HepG2 (cell line): Measurements from ENCODE around the gene GH2. TPM values are rescaled to one million over a fixed set of nuclear protein-coding genes. Genes with fewer than 3 reads are reported as not detected.

Experiments
- HNF4A ChIP-seq: sonication (generic); formaldehyde crosslinking; IDR thresholded peaks from 2 replicates; pipeline ENCODE4 v1.4.0; 2020; ENCODE audit warnings: missing genetic modification reagents
- MAF1 ChIP-seq: sonication (generic); formaldehyde crosslinking; IDR thresholded peaks from 2 replicates; pipeline ENCODE4 v1.5.0; 2020; ENCODE audit warnings: missing genetic modification reagents, borderline replicate concordance
- MXI1 ChIP-seq: IDR thresholded peaks from 3 replicates; pipeline ENCODE4 v1.6.1; 2012; ENCODE audit warnings: low read depth, low read length, inconsistent platforms, borderline replicate concordance
- NFE2 ChIP-seq: sonication (generic); formaldehyde crosslinking; IDR thresholded peaks from 2 replicates; pipeline ENCODE4 v1.4.0; 2020; ENCODE audit warnings: missing genetic modification reagents
- PHF20 ChIP-seq: sonication (generic); formaldehyde crosslinking; IDR thresholded peaks from 2 replicates; pipeline ENCODE4 v1.5.0; 2020; ENCODE audit warnings: mild to moderate bottlenecking, missing genetic modification reagents
- POGZ ChIP-seq: sonication (generic); formaldehyde crosslinking; IDR thresholded peaks from 2 replicates; pipeline ENCODE4 v1.4.0; 2020; ENCODE audit warnings: mild to moderate bottlenecking, missing genetic modification reagents
- POLR2AphosphoS5 ChIP-seq: IDR thresholded peaks from 2 replicates; pipeline ENCODE4 v1.6.1; 2012; ENCODE audit warnings: low read depth, low read length
- SALL2 ChIP-seq: sonication (generic); formaldehyde crosslinking; IDR thresholded peaks from 2 replicates; pipeline ENCODE4 v1.8.1; 2023; ENCODE audit warnings: mild to moderate bottlenecking, missing genetic modification reagents, inconsistent platforms
- SMARCC2 ChIP-seq: fragments of 450-650 bp; IDR thresholded peaks from 2 replicates; pipeline ENCODE4 v1.6.1; 2017; ENCODE audit warnings: antibody characterized with exemption, mild to moderate bottlenecking
- ZNF12 ChIP-seq: sonication (generic); formaldehyde crosslinking; IDR thresholded peaks from 2 replicates; pipeline ENCODE4 v1.5.0; 2020; ENCODE audit warnings: missing genetic modification reagents
- ZNF235 ChIP-seq: sonication (generic); formaldehyde crosslinking; IDR thresholded peaks from 2 replicates; pipeline ENCODE4 v1.8.1; 2023; ENCODE audit warnings: mild to moderate bottlenecking, missing genetic modification reagents, borderline replicate concordance
- ZNF251 ChIP-seq: sonication (generic); formaldehyde crosslinking; IDR thresholded peaks from 2 replicates; pipeline ENCODE4 v1.9.0; 2021; ENCODE audit warnings: mild to moderate bottlenecking, missing genetic modification reagents
- ZNF260 ChIP-seq: sonication (generic); formaldehyde crosslinking; IDR thresholded peaks from 2 replicates; pipeline ENCODE4 v1.4.0; 2020; ENCODE audit warnings: missing genetic modification reagents, low read depth, mild to moderate bottlenecking, borderline replicate concordance
- ZNF335 ChIP-seq: sonication (generic); formaldehyde crosslinking; IDR thresholded peaks from 2 replicates; pipeline ENCODE4 v1.4.0; 2020; ENCODE audit warnings: missing genetic modification reagents
- ZNF546 ChIP-seq: sonication (generic); formaldehyde crosslinking; conservative IDR thresholded peaks from 2 replicates; pipeline ENCODE4 v1.8.1; 2023; ENCODE audit warnings: mild to moderate bottlenecking, missing genetic modification reagents
- ZNF567 ChIP-seq: sonication (generic); formaldehyde crosslinking; IDR thresholded peaks from 2 replicates; pipeline ENCODE4 v1.8.1; 2023; ENCODE audit warnings: mild to moderate bottlenecking, missing genetic modification reagents, borderline replicate concordance
- ZNF7 ChIP-seq: IDR thresholded peaks from 2 replicates; pipeline ENCODE4 v1.6.1; 2016; ENCODE audit warnings: missing biosample characterization, missing genetic modification reagents
- ZNF775 ChIP-seq: sonication (generic); formaldehyde crosslinking; IDR thresholded peaks from 2 replicates; pipeline ENCODE4 v1.4.0; 2020; ENCODE audit warnings: missing genetic modification reagents, mild to moderate bottlenecking, moderate library complexity, borderline replicate concordance
- polyA plus RNA-seq, 8 experiments: library from polyadenylated mRNA; depleted of rRNA in 3 of 8; stranded (reverse) in 7 of 8; unstranded in 1 of 8; fragments of >200 nt; fragmentation: Illumina TruSeq in 4 of 8; extraction: Trizol in 4 of 8; gene quantifications; 2 replicates each; pipeline versions ENCODE4 v1.2.1 to v1.2.3, GENCODE V29; 2011 to 2016; ENCODE audit warnings: low read depth in 4 of 8, missing spikeins in 1 of 8, mixed read lengths in 1 of 8; ENCODE audit not compliant: insufficient read depth in 1 of 8
- total RNA-seq, 5 experiments: library from RNA; depleted of rRNA; stranded (reverse); fragments of >200 nt; fragmentation: Illumina TruSeq; extraction: Trizol; gene quantifications; 2 replicates each; pipeline ENCODE4 v1.2.3, GENCODE V29; 2016; ENCODE audit warnings: low read depth in 1 of 5
- TF ChIP-seq, protein P1 (sequence below), 2 experiments: sonication (generic) in 1 of 2; formaldehyde crosslinking in 1 of 2; IDR thresholded peaks; 2 replicates each; pipeline versions ENCODE4 v1.5.1 to v1.6.1; 2011 to 2020; ENCODE audit warnings: borderline replicate concordance in 1 of 2, low read depth in 1 of 2, low read length in 1 of 2, mild to moderate bottlenecking in 1 of 2, missing genetic modification reagents in 1 of 2, moderate library complexity in 1 of 2
- TF ChIP-seq, protein P2 (sequence below): sonication (generic); formaldehyde crosslinking; IDR thresholded peaks from 2 replicates; pipeline ENCODE4 v1.5.1; 2020; ENCODE audit warnings: mild to moderate bottlenecking, moderate library complexity, missing genetic modification reagents
- TF ChIP-seq, protein P3 (sequence below): sonication (generic); formaldehyde crosslinking; conservative IDR thresholded peaks from 2 replicates; pipeline ENCODE4 v1.5.0; 2020; ENCODE audit warnings: missing genetic modification reagents
- TF ChIP-seq, protein P4 (sequence below): sonication (generic); formaldehyde crosslinking; IDR thresholded peaks from 2 replicates; pipeline ENCODE4 v1.8.1; 2023; ENCODE audit warnings: mild to moderate bottlenecking, moderate library complexity, missing genetic modification reagents

The GH2 gene
- total and polyA plus RNA-seq, 2 of the 13 experiments (the other 11 are each of a cell fraction or from before 2014, with no cell fraction given): not detected

DNA sequence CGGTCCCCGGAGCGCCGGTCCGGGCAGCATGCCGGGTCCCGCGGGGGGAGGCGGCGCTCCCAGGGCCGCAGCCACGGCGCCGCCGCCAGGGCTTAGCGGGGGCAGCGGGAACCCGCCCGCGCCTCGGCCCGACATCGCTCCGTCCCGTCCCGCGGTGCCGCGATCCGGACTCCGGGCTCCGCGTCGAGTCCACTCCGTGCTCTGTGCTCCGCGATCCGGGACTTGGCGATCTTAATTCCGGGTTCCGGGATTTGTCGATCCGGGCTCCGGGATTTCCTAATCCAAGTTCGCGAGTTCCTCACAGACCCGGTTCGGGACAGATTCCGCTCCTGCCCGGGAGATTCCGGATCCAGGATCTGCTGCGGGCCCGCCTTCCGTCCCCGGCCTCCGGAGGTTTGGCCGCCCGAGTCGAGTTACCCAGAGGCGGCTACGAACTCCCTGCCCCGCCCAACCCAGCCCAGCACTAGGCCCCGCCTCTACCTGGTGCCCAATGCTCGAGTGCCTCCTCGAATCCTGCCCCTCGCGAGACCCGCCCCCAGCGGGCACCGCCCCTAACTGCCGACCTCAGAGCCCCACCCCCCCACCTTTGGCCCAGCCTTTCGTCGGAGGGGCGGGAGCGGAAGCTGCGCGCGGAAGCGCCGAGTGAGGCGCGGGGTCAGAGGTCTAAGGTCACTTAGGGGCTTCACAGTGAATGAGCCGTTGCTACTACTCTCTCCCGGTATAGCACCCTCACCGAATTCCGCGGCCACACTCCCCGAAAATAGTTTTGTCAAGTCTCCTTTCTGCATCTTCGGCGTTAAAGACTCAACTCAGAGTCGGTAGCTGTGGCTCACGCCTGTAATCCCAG, 39.0 kb downstream of the GH2 start, which contains the start of gene SMARCD2 (continued):
- TF ChIP-seq, protein P1, sequence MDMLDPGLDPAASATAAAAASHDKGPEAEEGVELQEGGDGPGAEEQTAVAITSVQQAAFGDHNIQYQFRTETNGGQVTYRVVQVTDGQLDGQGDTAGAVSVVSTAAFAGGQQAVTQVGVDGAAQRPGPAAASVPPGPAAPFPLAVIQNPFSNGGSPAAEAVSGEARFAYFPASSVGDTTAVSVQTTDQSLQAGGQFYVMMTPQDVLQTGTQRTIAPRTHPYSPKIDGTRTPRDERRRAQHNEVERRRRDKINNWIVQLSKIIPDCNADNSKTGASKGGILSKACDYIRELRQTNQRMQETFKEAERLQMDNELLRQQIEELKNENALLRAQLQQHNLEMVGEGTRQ (IDR thresholded peaks at IDR 0.05; ENCODE audit: low read depth, low read length): no peak
- TF ChIP-seq, protein P1 (CRISPR knock-in tag; IDR thresholded peaks at IDR 0.05; ENCODE audit: borderline replicate concordance): peak; percentile 58; the same call in 1 of the 2 replicates
- peak; percentile 80 for TF ChIP-seq ZNF12 (CRISPR knock-in tag)
- no peak for TF ChIP-seq NFE2 (CRISPR knock-in tag)
- peak; percentile 81 for TF ChIP-seq ZNF567
- peak; percentile 98 for TF ChIP-seq SALL2 (CRISPR knock-in tag)
- TF ChIP-seq, protein P2, sequence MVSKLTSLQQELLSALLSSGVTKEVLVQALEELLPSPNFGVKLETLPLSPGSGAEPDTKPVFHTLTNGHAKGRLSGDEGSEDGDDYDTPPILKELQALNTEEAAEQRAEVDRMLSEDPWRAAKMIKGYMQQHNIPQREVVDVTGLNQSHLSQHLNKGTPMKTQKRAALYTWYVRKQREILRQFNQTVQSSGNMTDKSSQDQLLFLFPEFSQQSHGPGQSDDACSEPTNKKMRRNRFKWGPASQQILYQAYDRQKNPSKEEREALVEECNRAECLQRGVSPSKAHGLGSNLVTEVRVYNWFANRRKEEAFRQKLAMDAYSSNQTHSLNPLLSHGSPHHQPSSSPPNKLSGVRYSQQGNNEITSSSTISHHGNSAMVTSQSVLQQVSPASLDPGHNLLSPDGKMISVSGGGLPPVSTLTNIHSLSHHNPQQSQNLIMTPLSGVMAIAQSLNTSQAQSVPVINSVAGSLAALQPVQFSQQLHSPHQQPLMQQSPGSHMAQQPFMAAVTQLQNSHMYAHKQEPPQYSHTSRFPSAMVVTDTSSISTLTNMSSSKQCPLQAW (CRISPR knock-in tag): peak; percentile 56
- TF ChIP-seq MAF1 (CRISPR knock-in tag): peak; percentile 95
- TF ChIP-seq ZNF7: peak; percentile 52; the same call in 1 of the 2 replicates
- TF ChIP-seq POLR2AphosphoS5: peak; percentile 84
- peak; percentile 78 for TF ChIP-seq PHF20 (CRISPR knock-in tag)
- TF ChIP-seq ZNF775: no peak
- peak; percentile 57; the same call in 1 of the 2 replicates for TF ChIP-seq ZNF546 (CRISPR knock-in tag)
- peak; percentile 84; the same call in 2 of the 3 replicates for TF ChIP-seq MXI1
- TF ChIP-seq SMARCC2: peak; percentile 39; the same call in 1 of the 2 replicates
- TF ChIP-seq ZNF251 (CRISPR knock-in tag): no peak
- peak; percentile 92 for TF ChIP-seq POGZ (CRISPR knock-in tag)
- TF ChIP-seq, protein P3, sequence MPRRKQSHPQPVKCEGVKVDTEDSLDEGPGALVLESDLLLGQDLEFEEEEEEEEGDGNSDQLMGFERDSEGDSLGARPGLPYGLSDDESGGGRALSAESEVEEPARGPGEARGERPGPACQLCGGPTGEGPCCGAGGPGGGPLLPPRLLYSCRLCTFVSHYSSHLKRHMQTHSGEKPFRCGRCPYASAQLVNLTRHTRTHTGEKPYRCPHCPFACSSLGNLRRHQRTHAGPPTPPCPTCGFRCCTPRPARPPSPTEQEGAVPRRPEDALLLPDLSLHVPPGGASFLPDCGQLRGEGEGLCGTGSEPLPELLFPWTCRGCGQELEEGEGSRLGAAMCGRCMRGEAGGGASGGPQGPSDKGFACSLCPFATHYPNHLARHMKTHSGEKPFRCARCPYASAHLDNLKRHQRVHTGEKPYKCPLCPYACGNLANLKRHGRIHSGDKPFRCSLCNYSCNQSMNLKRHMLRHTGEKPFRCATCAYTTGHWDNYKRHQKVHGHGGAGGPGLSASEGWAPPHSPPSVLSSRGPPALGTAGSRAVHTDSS (CRISPR knock-in tag): 0 out of 2 replicates have a peak, but pooled peaks have one; percentile 76
- TF ChIP-seq ZNF235 (CRISPR knock-in tag): peak; percentile 59; the same call in 1 of the 2 replicates
- peak; percentile 77; the same call in 1 of the 2 replicates for TF ChIP-seq ZNF260
- TF ChIP-seq HNF4A (CRISPR knock-in tag): peak; percentile 58
- peak; percentile 84 for TF ChIP-seq ZNF335 (CRISPR knock-in tag)
- TF ChIP-seq, protein P4, sequence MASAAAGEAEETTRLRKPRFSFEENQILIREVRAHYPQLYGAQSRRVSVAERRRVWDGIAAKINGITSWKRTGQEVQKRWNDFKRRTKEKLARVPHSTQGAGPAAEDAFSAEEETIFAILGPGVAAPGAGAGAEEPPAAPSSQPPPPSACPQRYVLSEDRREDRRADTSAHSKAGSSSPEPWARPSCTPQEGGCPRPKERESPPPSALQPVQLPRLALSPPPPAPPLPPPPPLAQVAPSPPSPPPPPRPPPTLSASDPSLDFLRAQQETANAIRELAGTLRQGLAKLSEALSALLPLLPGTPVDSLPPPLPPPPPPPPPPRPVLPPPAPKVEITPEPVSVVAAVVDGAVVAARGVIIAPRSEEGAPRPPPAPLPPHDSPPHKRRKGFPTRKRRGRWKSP: peak; percentile 81
